K562 (cell line): ENCODE measurements around the gene LCNL1. TPM values are rescaled to one million over a fixed set of nuclear protein-coding genes. Genes with fewer than 3 reads are reported as not detected.

ENCODE experiments used
- BMI1 ChIP-seq: fragments of 150-350 bp; IDR thresholded peaks from 2 replicates; pipeline ENCODE4 v1.6.1; 2014; ENCODE audit warnings: low read length
- CHD1 ChIP-seq: fragments of 200-600 bp; sonication (generic); IDR thresholded peaks from one replicate; pipeline ENCODE4 v1.6.1; 2012; ENCODE audit warnings: mild to moderate bottlenecking, moderate library complexity, low read length, inconsistent platforms
- CREBBP ChIP-seq: IDR thresholded peaks from one replicate; pipeline ENCODE4 v1.6.1; 2012; ENCODE audit warnings: low read depth, mild to moderate bottlenecking, control low read depth, inconsistent platforms, low read length
- CREM ChIP-seq: IDR thresholded peaks from 2 replicates; pipeline ENCODE4 v1.6.1; 2014; ENCODE audit warnings: antibody characterized with exemption, low read depth
- CSDE1 ChIP-seq, 2 experiments: fragments of 450-650 bp; IDR thresholded peaks; 2 replicates each; pipeline ENCODE4 v1.6.1; 2016; ENCODE audit warnings: mild to moderate bottlenecking in 1 of 2
- DIDO1 ChIP-seq: fragments of 450-650 bp; IDR thresholded peaks from 2 replicates; pipeline ENCODE4 v1.6.1; 2016; ENCODE audit warnings: low read depth, missing biosample characterization, missing genetic modification characterization
- GABPB1 ChIP-seq: sonication (generic); formaldehyde crosslinking; IDR thresholded peaks from 2 replicates; pipeline ENCODE4 v1.8.0; 2022; ENCODE audit warnings: mild to moderate bottlenecking, missing genetic modification reagents
- HMG20B ChIP-seq: fragments of 250-450 bp; sonication (Bioruptor Pico); IDR thresholded peaks from 2 replicates; pipeline ENCODE4 v1.5.0; 2021; ENCODE audit warnings: mild to moderate bottlenecking
- HOXB6 ChIP-seq: fragments of 250-450 bp; sonication (Bioruptor Pico); IDR thresholded peaks from 2 replicates; pipeline ENCODE4 v1.5.1; 2022; ENCODE audit warnings: mild to moderate bottlenecking, borderline replicate concordance
- MEF2D ChIP-seq: conservative IDR thresholded peaks from 2 replicates; pipeline ENCODE4 v1.6.1; 2016; ENCODE audit warnings: low read depth, missing genetic modification characterization, missing compliant biosample characterization
- NBN ChIP-seq: fragments of 450-650 bp; IDR thresholded peaks from 2 replicates; pipeline ENCODE4 v1.6.1; 2016; ENCODE audit warnings: low read depth, mild to moderate bottlenecking
- POLR2H ChIP-seq: IDR thresholded peaks from 2 replicates; pipeline ENCODE4 v1.6.1; 2016; ENCODE audit warnings: missing genetic modification characterization, low read depth, mild to moderate bottlenecking, control low read depth, missing compliant biosample characterization, moderate library complexity
- PRPF4 ChIP-seq: fragments of 200-400 bp; formaldehyde crosslinking; IDR thresholded peaks from one replicate; pipeline ENCODE4 v1.6.1; 2017; ENCODE audit warnings: low read length, low read depth, mild to moderate bottlenecking; ENCODE audit not compliant: insufficient read depth, poor library complexity, severe bottlenecking
- SRF ChIP-seq, 2 experiments: fragments of 250-450, 450-650 bp in 1 of 2; sonication (Bioruptor Pico) in 1 of 2; sonication (generic) in 1 of 2; formaldehyde crosslinking; IDR thresholded peaks; 2 replicates each; pipeline versions ENCODE4 v1.5.0 to v1.5.1; 2020 to 2022; ENCODE audit warnings: mild to moderate bottlenecking in 1 of 2, missing genetic modification reagents in 1 of 2
- TAF15 ChIP-seq: fragments of 200-400 bp; formaldehyde crosslinking; IDR thresholded peaks from 2 replicates; pipeline ENCODE4 v1.6.1; 2017; ENCODE audit warnings: mild to moderate bottlenecking, low read depth, low read length, moderate library complexity
- TSHZ1 ChIP-seq: fragments of 250-450 bp; sonication (Bioruptor Pico); IDR thresholded peaks from 2 replicates; pipeline ENCODE4 v1.4.0; 2020; ENCODE audit warnings: mild to moderate bottlenecking, moderate library complexity
- ZBTB1 ChIP-seq: sonication (generic); formaldehyde crosslinking; IDR thresholded peaks from 2 replicates; pipeline ENCODE4 v1.8.1; 2023; ENCODE audit warnings: missing genetic modification reagents, low read depth, mild to moderate bottlenecking, borderline replicate concordance
- ZBTB49 ChIP-seq: sonication (generic); formaldehyde crosslinking; IDR thresholded peaks from 2 replicates; pipeline ENCODE4 v1.8.0; 2022; ENCODE audit warnings: missing genetic modification reagents, mild to moderate bottlenecking, borderline replicate concordance
- ZNF124 ChIP-seq: sonication (generic); formaldehyde crosslinking; IDR thresholded peaks from 2 replicates; pipeline ENCODE4 v1.8.1; 2022; ENCODE audit warnings: missing genetic modification reagents
- ZNF184 ChIP-seq: sonication (generic); formaldehyde crosslinking; IDR thresholded peaks from 2 replicates; pipeline ENCODE4 v1.5.0; 2020; ENCODE audit warnings: missing genetic modification reagents
- ZNF449 ChIP-seq: fragments of 250-450 bp; sonication (Bioruptor Pico); IDR thresholded peaks from 2 replicates; pipeline ENCODE4 v1.8.0; 2022; ENCODE audit warnings: moderate library complexity, mild to moderate bottlenecking, inconsistent platforms
- ZNF79 ChIP-seq: fragments of 250-450 bp; sonication (Bioruptor Pico); IDR thresholded peaks from 2 replicates; pipeline ENCODE4 v1.4.0; 2020; ENCODE audit warnings: low read depth, mild to moderate bottlenecking, moderate library complexity
- polyA plus RNA-seq, 8 experiments: library from polyadenylated mRNA; depleted of rRNA in 4 of 8; stranded (reverse) in 5 of 8; unstranded in 3 of 8; fragments of >200 nt; fragmentation: Nextera tagmentation in 2 of 8; fragmentation: Illumina TruSeq in 1 of 8; extraction: Ambion mirVana in 2 of 8; extraction: Trizol in 1 of 8; gene quantifications; 2 replicates each; pipeline versions ENCODE4 v1.2.1 to v1.2.3, GENCODE V29; 2011 to 2014; ENCODE audit warnings: inconsistent platforms in 1 of 8, missing spikeins in 1 of 8
- total RNA-seq, 7 experiments: library from RNA; depleted of rRNA in 6 of 7; stranded (reverse); fragments of >200 nt in 6 of 7; fragmentation: Illumina TruSeq in 2 of 7; extraction: Trizol in 2 of 7; gene quantifications; 2 replicates each; pipeline versions ENCODE4 v1.2.1 to v1.2.3, GENCODE V29; 2011 to 2021; ENCODE audit warnings: low replicate concordance in 1 of 7

Gene LCNL1
- total and polyA plus RNA-seq, 9 of the 15 experiments (the other 6 are each of a cell fraction or from before 2014, with no cell fraction given) = 0.04 to 0.16 (median 0.04) TPM; not detected in 4

GRCh38 chr9:136949817-136950655, 32.8 kb upstream of the LCNL1 start (continued):
- TF ChIP-seq POLR2H (tag) = no peak
- TF ChIP-seq CREM = peak; percentile 65
- no peak for TF ChIP-seq CSDE1 (IDR thresholded peaks at IDR 0.05)
- no peak for TF ChIP-seq ZNF79 (CRISPR knock-in tag)
- no peak for TF ChIP-seq GABPB1 (CRISPR knock-in tag)
- TF ChIP-seq SRF (CRISPR knock-in tag; IDR thresholded peaks at IDR 0.05) = no peak; a peak in 1 of 4 replicates
- no peak for TF ChIP-seq MEF2D
- no peak for TF ChIP-seq ZNF124
- TF ChIP-seq BMI1 = no peak
- no peak for TF ChIP-seq PRPF4
- TF ChIP-seq TAF15 = no peak
- no peak for TF ChIP-seq ZBTB1
- TF ChIP-seq ZNF184 = no peak
- no peak for TF ChIP-seq CREBBP
- no peak for TF ChIP-seq DIDO1 (tag)
- TF ChIP-seq HMG20B (CRISPR knock-in tag) = no peak
- no peak for TF ChIP-seq CHD1
- TF ChIP-seq HOXB6 (CRISPR knock-in tag) = no peak
- TF ChIP-seq ZBTB49 (CRISPR knock-in tag) = no peak
- TF ChIP-seq ZNF449 (CRISPR knock-in tag) = no peak
- TF ChIP-seq TSHZ1 (CRISPR knock-in tag) = no peak
- TF ChIP-seq NBN = no peak
